GM10266 (cell line): Measurements from ENCODE around the gene MYO19.
"Not testable (repeated sequence)": the region's sequence is repeated elsewhere in the genome, so short reads cannot be mapped to it uniquely, and the experiment has no call there.

ENCODE experiments used
- DNase-seq: peaks from one replicate; pipeline ENCODE4 v3.0.0; 2012; ENCODE audit errors: extremely low spot score
- CTCF ChIP-seq: IDR thresholded peaks from 2 replicates; pipeline ENCODE4 v1.5.1; 2012; ENCODE audit warnings: mild to moderate bottlenecking, low read depth; ENCODE audit not compliant: control insufficient read depth, insufficient read depth; ENCODE audit errors: missing control alignments

The MYO19 gene

DNA sequence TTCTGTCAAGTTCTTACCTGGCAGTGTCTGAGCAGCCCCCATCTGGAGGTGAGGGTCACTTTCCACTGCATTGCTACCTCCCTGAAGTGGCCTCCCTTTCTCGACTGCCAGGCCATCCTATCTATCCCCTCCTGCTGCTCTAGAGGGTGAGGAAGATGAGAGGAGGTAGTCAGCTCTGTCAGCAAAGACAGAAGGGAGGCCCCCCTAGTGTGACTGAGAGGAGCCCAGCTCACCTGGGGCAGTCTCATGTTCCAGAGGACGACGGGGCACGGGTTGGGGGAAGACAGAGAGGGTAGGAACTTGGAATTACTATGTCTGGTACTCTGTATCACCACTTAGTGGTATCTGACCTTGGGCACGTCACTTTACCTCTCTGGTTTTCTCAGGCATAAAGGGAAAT lies 22.0 kb downstream of the MYO19 start:
- no peak for DNase-seq
- TF ChIP-seq CTCF = no peak

GRCh38 chr17:36511216-36511615 lies 23.5 kb downstream of the MYO19 start:
- no peak for TF ChIP-seq CTCF

DNA sequence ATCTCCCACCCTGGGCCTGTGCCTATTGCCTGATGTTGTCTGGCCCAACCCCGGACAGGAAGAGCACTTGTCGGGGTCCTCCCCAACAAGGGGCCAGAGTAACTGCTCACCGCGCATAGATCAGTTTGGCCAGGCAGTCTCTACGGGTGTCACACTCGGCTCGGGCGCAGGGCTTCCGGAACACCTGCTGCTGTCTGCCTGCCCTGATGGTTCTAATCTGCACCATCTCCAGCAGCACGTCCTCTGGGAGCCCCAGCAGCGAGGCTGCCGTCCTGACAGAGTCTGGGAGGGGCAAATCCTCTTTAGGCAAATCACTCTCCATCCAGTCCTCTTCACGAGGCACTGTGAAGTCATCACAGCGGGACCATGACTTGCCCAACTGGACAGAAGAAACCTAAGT lies 24.0 kb downstream of the MYO19 start:
- TF ChIP-seq CTCF = no peak

More at GRCh38 chr17:36511216-36511615, 23.5 kb downstream of the MYO19 start:
- DNase-seq = no peak

DNA sequence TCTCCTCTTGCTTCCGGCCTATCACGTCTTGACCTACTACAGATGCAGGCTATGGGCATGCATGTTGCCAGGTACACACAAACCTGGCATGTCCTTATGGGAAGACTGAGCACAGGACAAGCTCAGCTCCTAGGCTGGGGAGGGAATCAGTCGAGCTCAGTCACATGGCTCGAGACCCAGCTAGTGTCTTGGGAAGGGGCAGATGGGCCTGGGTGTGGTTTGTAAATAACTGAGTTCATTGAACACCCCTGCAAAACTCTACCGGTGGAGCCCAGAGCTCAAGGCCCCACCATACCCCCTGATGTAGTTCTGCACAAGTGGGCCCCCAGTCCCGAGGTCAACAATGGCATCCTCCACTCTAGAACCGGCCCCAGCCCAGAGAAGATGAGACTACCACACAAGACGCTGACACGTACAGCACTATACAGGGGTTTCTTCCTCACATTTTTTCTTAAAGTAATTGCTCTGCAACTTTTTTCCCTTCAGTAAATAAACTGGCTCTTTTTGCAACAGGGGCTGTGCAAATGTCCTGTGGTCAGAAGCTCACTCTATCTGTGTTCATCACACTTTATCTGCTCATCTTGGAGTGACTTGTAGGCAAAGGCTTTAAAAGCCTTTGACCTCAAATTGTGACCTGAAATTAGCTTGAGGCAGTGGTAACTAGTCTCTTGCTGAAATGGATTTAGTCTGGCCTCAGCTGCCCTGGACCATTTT lies 25.2 kb downstream of the MYO19 start:
- TF ChIP-seq CTCF = no peak
- DNase-seq = no peak

More for the DNA sequence above, 24.0 kb downstream of the MYO19 start:
- no peak for DNase-seq

DNA sequence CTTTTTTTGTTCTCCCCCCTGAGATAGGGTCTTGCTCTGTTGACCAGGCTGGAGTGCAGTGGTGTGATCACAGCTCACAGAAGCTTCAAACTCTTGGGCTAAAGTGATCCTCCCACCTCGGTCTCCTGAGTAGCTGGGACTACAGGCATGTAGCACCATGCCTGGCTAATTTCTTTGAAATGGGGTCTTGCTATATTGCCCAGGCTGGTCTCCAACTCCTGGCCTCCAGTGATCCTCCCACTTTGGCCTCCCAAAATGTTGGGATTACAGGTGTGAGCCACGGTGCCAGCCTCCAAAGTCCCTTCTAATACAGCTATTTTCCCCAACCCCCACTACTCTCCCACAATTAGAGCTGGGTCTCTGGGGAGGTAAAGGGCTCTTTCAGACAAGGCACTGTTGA lies 26.2 kb downstream of the MYO19 start:
- DNase-seq = not testable (repeated sequence)

GRCh38 chr17:36507266-36507665 lies 27.4 kb downstream of the MYO19 start:
- no peak for DNase-seq
- no peak for TF ChIP-seq CTCF

DNA sequence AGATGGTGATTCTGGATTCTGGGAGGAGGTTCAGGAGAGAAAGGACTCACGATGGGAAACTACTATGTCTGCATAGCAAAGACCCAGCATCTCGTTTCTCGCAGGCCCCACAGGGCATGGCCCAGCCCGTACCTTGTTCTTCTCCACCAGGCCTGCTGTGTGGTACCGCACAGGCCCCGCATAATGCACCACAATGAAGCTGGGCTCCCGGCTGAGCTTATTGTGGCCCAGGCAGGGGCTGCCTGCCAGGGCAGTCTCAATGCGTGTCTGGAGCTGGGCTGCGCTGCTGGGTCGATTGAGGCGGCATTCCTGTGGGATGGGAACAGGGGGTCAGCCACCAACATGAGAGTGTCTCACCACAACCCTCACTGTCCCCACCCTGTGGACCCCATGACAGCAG lies 27.8 kb downstream of the MYO19 start:
- DNase-seq = no peak
- TF ChIP-seq CTCF = no peak
